Measurements from ENCODE around the gene COL18A1.

COL18A1 gene

DNA sequence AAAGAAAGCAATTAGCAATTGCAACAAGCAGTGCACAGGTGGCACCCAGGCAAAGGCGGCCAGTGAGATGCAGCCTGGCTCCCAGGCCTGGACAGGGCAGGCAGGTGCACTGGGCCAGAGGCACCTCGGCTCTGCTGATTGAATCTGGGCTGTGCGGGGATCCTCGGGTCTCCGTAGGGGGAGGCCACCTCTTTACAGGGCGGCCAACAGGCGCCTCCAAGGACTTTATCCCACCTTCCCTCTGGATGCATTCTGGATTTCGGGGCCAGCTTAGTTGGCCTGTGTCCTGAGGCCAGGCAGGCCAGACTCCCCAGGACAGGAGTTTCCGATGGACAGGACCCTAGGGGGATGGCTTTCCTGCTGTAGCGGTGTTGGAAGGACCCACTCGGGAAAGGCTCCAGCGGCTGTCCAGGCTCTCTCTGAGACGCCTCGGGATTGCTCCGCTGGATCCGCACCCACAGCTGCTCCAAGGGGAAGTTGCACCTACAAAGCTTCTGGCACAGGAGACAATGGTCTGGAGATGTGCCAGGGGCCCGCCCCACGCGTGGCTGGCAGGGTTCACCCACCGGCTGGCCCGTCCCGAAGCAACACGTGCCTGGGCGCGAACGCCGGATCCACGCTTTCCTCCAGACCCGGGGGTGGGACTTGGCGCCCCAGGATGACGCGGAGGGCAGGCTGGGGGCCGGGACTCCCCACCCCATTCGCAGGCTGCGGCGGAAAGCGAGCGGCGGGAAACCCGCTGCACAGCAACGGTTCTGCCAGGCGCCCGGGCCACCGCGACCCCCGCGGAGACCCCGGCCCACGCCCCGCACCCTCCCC lies 136.5 kb downstream of the COL18A1 start:
- DNase-seq (ENCODE audit: insufficient read length, low spot score): peak; percentile 97
- FAIRE-seq: no peak
- TF ChIP-seq, protein P1, sequence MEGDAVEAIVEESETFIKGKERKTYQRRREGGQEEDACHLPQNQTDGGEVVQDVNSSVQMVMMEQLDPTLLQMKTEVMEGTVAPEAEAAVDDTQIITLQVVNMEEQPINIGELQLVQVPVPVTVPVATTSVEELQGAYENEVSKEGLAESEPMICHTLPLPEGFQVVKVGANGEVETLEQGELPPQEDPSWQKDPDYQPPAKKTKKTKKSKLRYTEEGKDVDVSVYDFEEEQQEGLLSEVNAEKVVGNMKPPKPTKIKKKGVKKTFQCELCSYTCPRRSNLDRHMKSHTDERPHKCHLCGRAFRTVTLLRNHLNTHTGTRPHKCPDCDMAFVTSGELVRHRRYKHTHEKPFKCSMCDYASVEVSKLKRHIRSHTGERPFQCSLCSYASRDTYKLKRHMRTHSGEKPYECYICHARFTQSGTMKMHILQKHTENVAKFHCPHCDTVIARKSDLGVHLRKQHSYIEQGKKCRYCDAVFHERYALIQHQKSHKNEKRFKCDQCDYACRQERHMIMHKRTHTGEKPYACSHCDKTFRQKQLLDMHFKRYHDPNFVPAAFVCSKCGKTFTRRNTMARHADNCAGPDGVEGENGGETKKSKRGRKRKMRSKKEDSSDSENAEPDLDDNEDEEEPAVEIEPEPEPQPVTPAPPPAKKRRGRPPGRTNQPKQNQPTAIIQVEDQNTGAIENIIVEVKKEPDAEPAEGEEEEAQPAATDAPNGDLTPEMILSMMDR (IDR thresholded peaks at IDR 0.05; ENCODE audit: insufficient read depth, missing control alignments): no peak

- TF ChIP-seq, protein P1 (IDR thresholded peaks at IDR 0.05; ENCODE audit: insufficient read depth, missing control alignments): no peak
- DNase-seq (ENCODE audit: insufficient read length, low spot score) (peak; percentile 99), FAIRE-seq (no peak)
Observed at GRCh38 chr21:45542242-45542666, 137.3 kb downstream of the COL18A1 start, which contains the start of gene SLC19A1. Gene SLC19A1 (minus strand): TSS chr21:45542440. CDS start chr21:45537959, 4,481 bp downstream.

GRCh38 chr21:45542667-45543370 lies 137.9 kb downstream of the COL18A1 start:
- DNase-seq (ENCODE audit: insufficient read length, low spot score) (no peak), FAIRE-seq (no peak)
- TF ChIP-seq, protein P1 (IDR thresholded peaks at IDR 0.05; ENCODE audit: insufficient read depth, missing control alignments): no peak

GRCh38 chr21:45543371-45543709 lies 138.4 kb downstream of the COL18A1 start:
- TF ChIP-seq, protein P1 (IDR thresholded peaks at IDR 0.05; ENCODE audit: insufficient read depth, missing control alignments): no peak
- FAIRE-seq: no peak
- DNase-seq (ENCODE audit: insufficient read length, low spot score): no peak

- FAIRE-seq (no peak), DNase-seq (ENCODE audit: insufficient read length, low spot score) (no peak)
- TF ChIP-seq, protein P1 (IDR thresholded peaks at IDR 0.05; ENCODE audit: insufficient read depth, missing control alignments): no peak
Observed at GRCh38 chr21:45543710-45544448, 138.9 kb downstream of the COL18A1 start.

DNA sequence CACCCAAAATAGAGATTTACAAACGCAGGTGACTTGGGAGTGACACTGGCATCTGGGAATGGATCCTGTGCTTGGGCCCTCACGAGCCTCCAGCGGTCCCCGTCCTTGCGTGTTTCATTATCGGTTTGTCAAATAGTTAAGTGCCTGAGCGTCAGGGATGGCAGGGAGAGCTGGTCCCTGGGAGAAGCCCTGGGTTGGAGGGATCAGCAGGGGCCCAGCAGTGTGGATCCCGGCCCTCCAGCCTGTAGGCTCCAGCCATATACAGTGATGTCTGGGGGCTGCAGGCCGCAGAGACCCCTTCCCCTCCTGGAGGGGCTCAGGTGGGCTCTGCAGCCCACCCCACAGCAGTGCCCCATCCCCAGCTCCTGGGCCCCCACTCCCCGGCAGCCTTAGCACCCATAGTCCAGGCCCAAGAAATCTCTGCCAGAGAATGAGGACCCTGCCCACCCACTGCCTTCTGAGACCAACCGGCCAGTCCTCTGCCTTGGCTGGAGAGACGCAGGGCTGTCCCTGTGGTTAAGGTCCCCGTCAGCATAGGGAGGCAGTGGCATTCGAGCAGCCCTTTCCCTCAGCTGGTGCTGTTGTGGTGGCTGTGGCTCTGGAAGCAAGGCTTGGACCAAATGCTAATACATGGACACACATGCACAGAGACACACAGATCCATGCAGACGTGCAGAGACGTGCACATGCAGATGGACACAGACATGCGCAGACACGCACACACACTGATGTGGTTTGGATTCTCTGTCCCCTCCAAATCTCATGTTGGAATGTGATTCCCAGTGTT lies 139.7 kb downstream of the COL18A1 start:
- DNase-seq (ENCODE audit: insufficient read length, low spot score) (no peak), FAIRE-seq (no peak)
- TF ChIP-seq, protein P1 (IDR thresholded peaks at IDR 0.05; ENCODE audit: insufficient read depth, missing control alignments): no peak

Measured in D721Med (cell line).